ENCODE measurements around the gene ZBTB11. TPM values are rescaled to one million over a fixed set of nuclear protein-coding genes. Genes with fewer than 3 reads are reported as not detected.

The ZBTB11 gene
- 21.4 and 21.5 TPM in 2 replicates for total RNA-seq (2014; rRNA removed; shearing (Covaris generic))
- polyA plus RNA-seq (2016; fragmentation: Nextera tagmentation; extraction: Ambion mirVana), result 8.5 and 8.7 TPM in 2 replicates

GRCh38 chr3:101676765-101677435, at the start of gene ZBTB11:
Gene ZBTB11 (minus strand): TSS chr3:101677132. CDS start chr3:101676914, 218 bp downstream.
- TF ChIP-seq EZH2phosphoT487 (IDR thresholded peaks at IDR 0.05; ENCODE audit: insufficient read depth, low read depth) (no peak), EZH2 (IDR thresholded peaks at IDR 0.05; ENCODE audit: insufficient read depth, poor library complexity, severe bottlenecking) (no peak)
- Histone ChIP-seq H3K79me2 (ENCODE audit: insufficient read depth) (peaks cover 65% of the 10 kb centered on the region), H4K20me1 (ENCODE audit: insufficient read depth) (no peaks in the 10 kb centered on the region), H3K4me2 (ENCODE audit: unreplicated experiment) (peak within 1 kb of the TSS; percentile 97), H2AFZ (peak within 1 kb of the TSS; percentile 90), H3F3A (ENCODE audit: insufficient read depth) (peaks cover 54% of the 10 kb centered on the region), H3K4me3 (peak within 1 kb of the TSS; percentile 92), H3K9me3 (ENCODE audit: low read depth) (no peaks in the 10 kb centered on the region), H3K36me3 (ENCODE audit: low read depth) (peaks cover 25% of the 10 kb centered on the region), H3K9ac (peak within 1 kb of the TSS; percentile 91), H3K4me1 (ENCODE audit: insufficient read depth) (peaks cover 7% of the 10 kb centered on the region), H3K27me3 (replicated peaks; ENCODE audit: insufficient read depth) (no peaks in the 10 kb centered on the region), H3K9me2 (ENCODE audit: insufficient read depth) (no peaks in the 10 kb centered on the region), H3K27ac (peak within 1 kb of the TSS; percentile 88)
- DNase-seq, result peak; percentile 99
- WGBS, 2 experiments (ENCODE audit: low coverage in 1 of 2, low lambda C conversion rate in 2 of 2, missing lambda C conversion rate in 2 of 2), result 1% methylated on average over 56 to 57 of the region's 57 CpGs
- in situ Hi-C loops (cut with MboI), result no loop called here

GRCh38 chr3:101725890-101726275, 49.0 kb upstream of the ZBTB11 start:
- 17 to 20% methylated on average over 3 of the region's 3 CpGs for WGBS, 2 experiments (ENCODE audit: low coverage in 1 of 2, low lambda C conversion rate in 2 of 2, missing lambda C conversion rate in 2 of 2)
- Histone ChIP-seq H3K9me3 (ENCODE audit: low read depth) (no peaks in the 10 kb centered on the region), H3K4me3 (peak overlapping the region; percentile 80), H3K9ac (peak overlapping the region; percentile 81), H3K36me3 (ENCODE audit: low read depth) (peaks cover 3% of the 10 kb centered on the region; the same call in 1 of the 2 replicates), H3K27ac (no peak overlapping the region), H3K9me2 (ENCODE audit: insufficient read depth) (no peaks in the 10 kb centered on the region), H3K27me3 (replicated peaks; ENCODE audit: insufficient read depth) (no peaks in the 10 kb centered on the region), H2AFZ (peak overlapping the region; percentile 94), H3K4me2 (ENCODE audit: unreplicated experiment) (peak overlapping the region; percentile 86), H3K4me1 (ENCODE audit: insufficient read depth) (peaks cover 13% of the 10 kb centered on the region), H3K79me2 (ENCODE audit: insufficient read depth) (peaks cover 21% of the 10 kb centered on the region), H4K20me1 (ENCODE audit: insufficient read depth) (no peaks in the 10 kb centered on the region), H3F3A (ENCODE audit: insufficient read depth) (no peaks in the 10 kb centered on the region; the same call in 1 of the 2 replicates)
- TF ChIP-seq EZH2phosphoT487 (IDR thresholded peaks at IDR 0.05; ENCODE audit: insufficient read depth, low read depth) (no peak), EZH2 (IDR thresholded peaks at IDR 0.05; ENCODE audit: insufficient read depth, poor library complexity, severe bottlenecking) (no peak)
- in situ Hi-C loops (cut with MboI), result no loop called here
- DNase-seq, result peak; percentile 21

GRCh38 chr3:101725194-101725889, 48.4 kb upstream of the ZBTB11 start:
- peak overlapping the region; percentile 81 for H3K9ac ChIP-seq
- peak overlapping the region; percentile 94 for H2AFZ ChIP-seq
- DNase-seq, result peak; percentile 56
- H3K9me2 ChIP-seq (ENCODE audit: insufficient read depth), result no peaks in the 10 kb centered on the region
- in situ Hi-C loops (cut with MboI), result no loop called here
- H3F3A ChIP-seq (ENCODE audit: insufficient read depth), result no peaks in the 10 kb centered on the region; the same call in 1 of the 2 replicates
- no peaks in the 10 kb centered on the region for H3K27me3 ChIP-seq (replicated peaks; ENCODE audit: insufficient read depth)
- no peaks in the 10 kb centered on the region for H3K9me3 ChIP-seq (ENCODE audit: low read depth)
- peaks cover 21% of the 10 kb centered on the region for H3K79me2 ChIP-seq (ENCODE audit: insufficient read depth)
- H3K4me1 ChIP-seq (ENCODE audit: insufficient read depth), result peaks cover 13% of the 10 kb centered on the region
- no peaks in the 10 kb centered on the region for H3K36me3 ChIP-seq (ENCODE audit: low read depth)
- H3K27ac ChIP-seq, result peak overlapping the region; percentile 20; the same call in 1 of the 2 replicates
- no peaks in the 10 kb centered on the region for H4K20me1 ChIP-seq (ENCODE audit: insufficient read depth)
- 0 to 1% methylated on average over 21 of the region's 21 CpGs for WGBS, 2 experiments (ENCODE audit: low coverage in 1 of 2, low lambda C conversion rate in 2 of 2, missing lambda C conversion rate in 2 of 2)
- H3K4me3 ChIP-seq, result peak overlapping the region; percentile 80
- TF ChIP-seq EZH2 (IDR thresholded peaks at IDR 0.05; ENCODE audit: insufficient read depth, poor library complexity, severe bottlenecking) (no peak), EZH2phosphoT487 (IDR thresholded peaks at IDR 0.05; ENCODE audit: insufficient read depth, low read depth) (no peak)
- peak overlapping the region; percentile 86 for H3K4me2 ChIP-seq (ENCODE audit: unreplicated experiment)

GRCh38 chr3:101724329-101725193, 47.6 kb upstream of the ZBTB11 start, which contains the start of gene CEP97:
Gene CEP97 (plus strand): TSS chr3:101724614. CDS start chr3:101724677, 63 bp downstream.
- Histone ChIP-seq H3K9me2 (ENCODE audit: insufficient read depth) (no peaks in the 10 kb centered on the region), H3K4me3 (peak within 1 kb of the TSS; percentile 80), H3K36me3 (ENCODE audit: low read depth) (no peaks in the 10 kb centered on the region), H3K79me2 (ENCODE audit: insufficient read depth) (peaks cover 21% of the 10 kb centered on the region), H3K27me3 (replicated peaks; ENCODE audit: insufficient read depth) (no peaks in the 10 kb centered on the region), H2AFZ (peak within 1 kb of the TSS; percentile 94), H3K4me2 (ENCODE audit: unreplicated experiment) (peak within 1 kb of the TSS; percentile 86), H3K4me1 (ENCODE audit: insufficient read depth) (peaks cover 13% of the 10 kb centered on the region), H3K9ac (peak within 1 kb of the TSS; percentile 81), H3K27ac (peak within 1 kb of the TSS; percentile 36), H3F3A (ENCODE audit: insufficient read depth) (no peaks in the 10 kb centered on the region; the same call in 1 of the 2 replicates), H4K20me1 (ENCODE audit: insufficient read depth) (no peaks in the 10 kb centered on the region), H3K9me3 (ENCODE audit: low read depth) (no peaks in the 10 kb centered on the region)
- no peak for TF ChIP-seq EZH2phosphoT487 (IDR thresholded peaks at IDR 0.05; ENCODE audit: insufficient read depth, low read depth)
- no peak for TF ChIP-seq EZH2 (IDR thresholded peaks at IDR 0.05; ENCODE audit: insufficient read depth, poor library complexity, severe bottlenecking)
- DNase-seq, result peak; percentile 97
- in situ Hi-C loops (cut with MboI), result no loop called here
- WGBS, 2 experiments (ENCODE audit: low coverage in 1 of 2, low lambda C conversion rate in 2 of 2, missing lambda C conversion rate in 2 of 2), result 1% methylated on average over 49 of the region's 49 CpGs
